ENCODE results near the gene HOXC13. TPM values are rescaled to one million over a fixed set of nuclear protein-coding genes. Genes with fewer than 3 reads are reported as not detected.

Gene HOXC13
- polyA plus RNA-seq, 6 donors from 2014 or later, result not detected

- Mint-ChIP-seq H3K4me3 (peak overlapping the region in 7 of 8 donors; percentile 6 to 83 (median 53)), H3K27ac (peak overlapping the region in 5 of 6 donors; percentile 72 to 95 (median 85)), H3K9me3 (peaks cover 0 to 37% (median 10%) of the 10 kb centered on the region in 7 donors), H3K4me1 (peaks cover 30 to 56% (median 42%) of the 10 kb centered on the region in 3 donors), H3K27me3 (peaks cover 74 to 93% (median 93%) of the 10 kb centered on the region in 3 donors), H3K36me3 (peaks cover 0 to 26% of the 10 kb centered on the region in 2 donors)
- ATAC-seq (ENCODE audit: low read depth in 2 of 2) (peak in 1 of 2 donors; percentile 28), DNase-seq (no peak)
Measured at GRCh38 chr12:53985994-53986685, 47.5 kb downstream of the HOXC13 start.

- DNase-seq (no peak), ATAC-seq (ENCODE audit: low read depth in 2 of 2) (no peak)
- Mint-ChIP-seq H3K36me3 (peaks cover 0 to 26% of the 10 kb centered on the region in 2 donors), H3K27me3 (peaks cover 76 to 93% (median 93%) of the 10 kb centered on the region in 3 donors), H3K9me3 (peaks cover 0 to 37% (median 10%) of the 10 kb centered on the region in 7 donors), H3K4me3 (peak overlapping the region in 6 of 8 donors; percentile 22 to 60 (median 54)), H3K27ac (peak overlapping the region in 3 of 6 donors; percentile 70 to 86 (median 72)), H3K4me1 (peaks cover 30 to 57% (median 37%) of the 10 kb centered on the region in 3 donors)
Measured at GRCh38 chr12:53986686-53987483, 48.3 kb downstream of the HOXC13 start.

DNA sequence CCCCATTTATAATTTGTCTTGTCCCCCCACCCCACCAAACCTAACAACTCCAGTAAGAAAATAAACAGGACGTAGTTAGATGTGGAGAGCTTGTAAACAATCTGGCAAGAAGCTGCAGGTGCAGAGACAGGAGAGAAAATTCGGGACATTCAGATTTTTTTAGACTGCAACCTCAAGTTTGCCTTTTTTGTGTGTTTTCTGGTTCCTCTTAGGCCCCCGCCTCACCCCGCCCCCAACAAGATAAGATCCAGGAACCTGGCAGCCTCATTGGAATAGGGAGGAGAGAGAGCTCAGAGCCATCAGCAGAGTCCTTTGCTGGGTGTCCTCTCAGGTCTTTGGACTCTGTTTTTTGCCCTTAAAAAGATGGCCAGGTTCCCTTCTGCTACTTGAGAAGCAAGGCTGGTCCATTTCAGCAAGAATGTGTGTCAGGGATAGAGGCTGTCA, 49.2 kb downstream of the HOXC13 start:
- Mint-ChIP-seq H3K9me3 (peaks cover 0 to 31% (median 10%) of the 10 kb centered on the region in 7 donors), H3K27me3 (peaks cover 76 to 96% (median 93%) of the 10 kb centered on the region in 3 donors), H3K4me1 (peaks cover 30 to 57% (median 37%) of the 10 kb centered on the region in 3 donors), H3K27ac (no peak overlapping the region), H3K4me3 (peak overlapping the region in 3 of 8 donors; percentile 19 to 60 (median 30)), H3K36me3 (peaks cover 0 to 26% of the 10 kb centered on the region in 2 donors)
- ATAC-seq (ENCODE audit: low read depth in 2 of 2) (no peak), DNase-seq (no peak)

GRCh38 chr12:53988541-53989226, 50.1 kb downstream of the HOXC13 start:
- H3K27me3 Mint-ChIP-seq, result peaks cover 76 to 96% (median 93%) of the 10 kb centered on the region in 3 donors
- DNase-seq (no peak), ATAC-seq (ENCODE audit: low read depth in 2 of 2) (no peak)
- peaks cover 31 to 55% (median 38%) of the 10 kb centered on the region in 3 donors for H3K4me1 Mint-ChIP-seq
- H3K36me3 Mint-ChIP-seq, result peaks cover 0 to 30% of the 10 kb centered on the region in 2 donors
- peak overlapping the region in 6 of 8 donors; percentile 13 to 64 (median 56) for H3K4me3 Mint-ChIP-seq
- H3K27ac Mint-ChIP-seq, result peak overlapping the region in 2 of 6 donors; percentile 83 to 95
- H3K9me3 Mint-ChIP-seq, result peaks cover 0 to 28% (median 5%) of the 10 kb centered on the region in 7 donors

- Mint-ChIP-seq H3K27ac (peak overlapping the region in 2 of 6 donors; percentile 83 to 91), H3K36me3 (peaks cover 0 to 36% of the 10 kb centered on the region in 2 donors), H3K27me3 (peaks cover 78 to 99% (median 98%) of the 10 kb centered on the region in 3 donors), H3K9me3 (peaks cover 0 to 29% (median 7%) of the 10 kb centered on the region in 7 donors), H3K4me3 (peak overlapping the region in 7 of 8 donors; percentile 13 to 64 (median 60)), H3K4me1 (peaks cover 36 to 56% (median 46%) of the 10 kb centered on the region in 3 donors)
- no peak for ATAC-seq (ENCODE audit: low read depth in 2 of 2)
- no peak for DNase-seq
Measured at GRCh38 chr12:53989227-53990113, 50.8 kb downstream of the HOXC13 start.

DNA sequence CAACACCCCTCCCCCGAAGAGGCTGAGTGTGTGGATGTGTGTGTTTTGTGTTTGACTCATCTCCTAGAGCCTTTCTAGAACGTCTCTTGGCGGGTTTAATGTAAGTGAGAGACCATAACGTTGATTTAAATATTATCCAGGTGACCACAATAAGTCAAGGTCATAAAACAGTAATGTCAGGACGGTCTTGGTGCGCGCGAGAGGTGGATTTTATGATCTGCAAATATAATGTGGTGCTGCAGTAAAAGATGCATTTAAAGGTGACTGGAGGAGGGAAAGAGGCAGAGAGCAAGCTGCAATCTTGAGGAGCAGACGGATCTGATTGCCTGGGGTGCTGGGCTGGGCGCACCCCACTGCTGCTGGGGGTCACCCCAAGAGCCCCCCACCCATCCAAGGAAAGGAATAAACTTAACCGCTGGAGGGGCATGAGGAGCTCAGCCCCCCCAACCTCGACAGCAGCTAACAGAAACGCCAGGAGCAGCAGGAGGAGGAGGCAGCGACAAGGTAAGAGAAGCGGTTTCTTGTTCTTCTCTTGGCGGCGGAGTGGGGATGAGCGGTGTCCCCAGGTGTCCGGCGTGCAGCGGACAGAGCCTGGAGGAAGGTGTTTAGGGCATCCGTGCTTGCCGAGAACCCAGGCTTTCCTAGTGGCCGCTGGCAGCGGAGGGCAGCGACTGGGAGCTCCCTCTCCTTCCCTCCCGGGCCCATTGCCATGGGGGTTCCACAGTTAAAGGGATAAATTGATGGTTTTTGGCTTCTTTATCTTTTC, 51.9 kb downstream of the HOXC13 start:
- H3K4me3 Mint-ChIP-seq, result peak overlapping the region in 2 of 8 donors; percentile 46 to 60
- H3K27me3 Mint-ChIP-seq, result peaks cover 86 to 100% (median 97%) of the 10 kb centered on the region in 3 donors
- DNase-seq (no peak), ATAC-seq (ENCODE audit: low read depth in 2 of 2) (no peak)
- H3K36me3 Mint-ChIP-seq, result peaks cover 0 to 34% of the 10 kb centered on the region in 2 donors
- H3K9me3 Mint-ChIP-seq, result peaks cover 0 to 33% (median 7%) of the 10 kb centered on the region in 7 donors
- peak overlapping the region in 3 of 6 donors; percentile 10 to 91 (median 64) for H3K27ac Mint-ChIP-seq
- peaks cover 38 to 55% (median 48%) of the 10 kb centered on the region in 3 donors for H3K4me1 Mint-ChIP-seq

DNA sequence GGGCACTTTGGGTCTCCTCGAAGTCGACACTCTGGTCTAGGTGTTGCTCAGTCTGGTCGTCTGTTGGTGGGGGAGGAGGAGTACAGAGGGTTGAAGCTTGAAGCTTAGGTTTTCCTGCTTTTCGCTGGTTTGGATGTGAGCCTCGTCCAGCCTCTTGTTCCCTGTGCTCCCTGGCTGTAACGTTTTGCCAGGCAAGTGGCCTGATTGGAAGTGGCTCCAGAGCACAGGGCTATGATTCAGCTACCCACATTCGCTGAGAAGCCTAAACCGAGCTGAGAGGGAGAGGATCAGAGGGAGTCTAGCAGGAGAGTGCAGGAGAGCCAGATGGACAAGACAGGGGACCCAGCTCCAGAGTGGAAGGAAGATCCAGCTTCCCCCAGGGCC, 52.4 kb downstream of the HOXC13 start:
- Mint-ChIP-seq H3K4me3 (peak overlapping the region in 3 of 8 donors; percentile 6 to 42 (median 13)), H3K9me3 (peaks cover 0 to 33% (median 7%) of the 10 kb centered on the region in 7 donors), H3K4me1 (peaks cover 42 to 55% (median 51%) of the 10 kb centered on the region in 3 donors), H3K27me3 (peaks cover 86 to 100% (median 99%) of the 10 kb centered on the region in 3 donors), H3K36me3 (peaks cover 0 to 33% of the 10 kb centered on the region in 2 donors), H3K27ac (peak overlapping the region in 2 of 6 donors; percentile 64 to 89)
- ATAC-seq (ENCODE audit: low read depth in 2 of 2) (no peak), DNase-seq (no peak)

- DNase-seq (no peak), ATAC-seq (ENCODE audit: low read depth in 2 of 2) (no peak)
- Mint-ChIP-seq H3K4me1 (peaks cover 46 to 62% (median 57%) of the 10 kb centered on the region in 3 donors), H3K36me3 (peaks cover 0 to 33% of the 10 kb centered on the region in 2 donors), H3K27me3 (peaks cover 84 to 99% (median 92%) of the 10 kb centered on the region in 3 donors), H3K27ac (peak overlapping the region in 2 of 6 donors; percentile 20 to 83), H3K4me3 (peak overlapping the region in 2 of 8 donors; percentile 42 to 86), H3K9me3 (peaks cover 0 to 20% (median 4%) of the 10 kb centered on the region in 7 donors)
Measured at GRCh38 chr12:53992377-53992889, 53.8 kb downstream of the HOXC13 start.

DNA sequence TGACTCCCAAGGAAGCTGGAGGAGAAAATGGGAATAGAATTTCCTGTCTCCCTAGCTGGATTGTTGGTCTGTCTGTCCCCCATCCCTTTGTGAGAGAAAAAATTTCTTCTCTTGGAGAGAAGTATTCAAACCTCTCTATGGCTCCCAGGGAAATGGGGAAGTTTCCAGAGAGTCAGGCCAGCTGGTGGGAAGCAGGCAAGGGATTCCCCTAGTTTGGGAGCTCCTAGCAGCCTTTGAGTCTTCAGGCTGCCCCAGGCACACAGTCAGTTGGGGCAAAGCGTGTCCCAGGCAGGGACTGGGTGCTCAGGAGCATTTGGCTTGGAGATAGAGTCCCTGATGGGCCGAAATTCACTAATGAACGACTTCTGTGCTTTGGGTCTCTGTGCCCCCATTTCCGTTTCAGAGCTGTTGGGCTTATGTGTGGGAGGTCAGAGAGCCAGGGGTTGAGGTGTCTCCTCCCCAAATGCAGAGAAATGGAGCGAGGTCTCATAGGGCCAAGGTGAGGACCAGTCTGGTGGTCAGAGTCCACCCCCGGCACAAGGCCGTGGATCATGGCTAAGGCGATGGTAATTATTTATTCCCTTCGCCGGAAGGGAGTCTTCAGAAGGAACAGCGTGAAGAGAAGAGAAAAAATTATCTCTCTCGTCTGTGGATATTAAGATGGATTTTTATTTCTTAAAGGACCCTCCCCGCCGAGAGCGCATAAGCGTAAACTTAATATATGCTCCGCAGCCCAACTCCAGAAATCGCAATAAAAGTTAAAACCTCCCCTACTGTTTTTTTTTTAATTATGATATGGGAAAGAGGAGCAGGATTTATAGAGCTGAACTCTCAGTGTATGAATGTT, 54.8 kb downstream of the HOXC13 start:
- peak overlapping the region in 7 of 8 donors; percentile 34 to 86 (median 78) for H3K4me3 Mint-ChIP-seq
- peaks cover 0 to 29% of the 10 kb centered on the region in 2 donors for H3K36me3 Mint-ChIP-seq
- DNase-seq (no peak), ATAC-seq (ENCODE audit: low read depth in 2 of 2) (no peak)
- H3K27me3 Mint-ChIP-seq, result peaks cover 79 to 99% (median 92%) of the 10 kb centered on the region in 3 donors
- H3K4me1 Mint-ChIP-seq, result peaks cover 46 to 68% (median 63%) of the 10 kb centered on the region in 3 donors
- peak overlapping the region; percentile 34 to 97 (median 82) for H3K27ac Mint-ChIP-seq
- peaks cover 0 to 18% (median 4%) of the 10 kb centered on the region in 7 donors for H3K9me3 Mint-ChIP-seq

DNA sequence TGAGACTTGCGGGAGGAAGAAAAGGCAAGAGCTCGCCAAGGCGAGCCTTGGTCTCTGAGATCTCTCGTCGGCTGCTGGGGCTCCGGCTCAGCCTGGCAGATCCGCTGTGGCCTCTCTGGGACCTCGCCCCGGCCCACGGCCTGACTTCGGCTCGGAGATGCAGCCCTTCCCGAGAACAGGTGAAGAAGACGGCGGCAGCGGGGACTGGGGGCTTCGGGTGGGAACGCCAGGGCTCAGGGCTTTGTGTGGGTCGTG, 55.3 kb downstream of the HOXC13 start:
- Mint-ChIP-seq H3K9me3 (peaks cover 0 to 18% (median 7%) of the 10 kb centered on the region in 7 donors), H3K4me1 (peaks cover 43 to 64% (median 63%) of the 10 kb centered on the region in 3 donors), H3K27me3 (peaks cover 79 to 99% (median 92%) of the 10 kb centered on the region in 3 donors), H3K36me3 (peaks cover 0 to 26% of the 10 kb centered on the region in 2 donors), H3K27ac (peak overlapping the region in 4 of 6 donors; percentile 71 to 97 (median 94)), H3K4me3 (peak overlapping the region; percentile 34 to 86 (median 76))
- DNase-seq, result no peak
- ATAC-seq (ENCODE audit: low read depth in 2 of 2), result no peak

All from naive B cell (primary cell).